ENCODE measurements around the gene FUZ.

Gene FUZ

DNA sequence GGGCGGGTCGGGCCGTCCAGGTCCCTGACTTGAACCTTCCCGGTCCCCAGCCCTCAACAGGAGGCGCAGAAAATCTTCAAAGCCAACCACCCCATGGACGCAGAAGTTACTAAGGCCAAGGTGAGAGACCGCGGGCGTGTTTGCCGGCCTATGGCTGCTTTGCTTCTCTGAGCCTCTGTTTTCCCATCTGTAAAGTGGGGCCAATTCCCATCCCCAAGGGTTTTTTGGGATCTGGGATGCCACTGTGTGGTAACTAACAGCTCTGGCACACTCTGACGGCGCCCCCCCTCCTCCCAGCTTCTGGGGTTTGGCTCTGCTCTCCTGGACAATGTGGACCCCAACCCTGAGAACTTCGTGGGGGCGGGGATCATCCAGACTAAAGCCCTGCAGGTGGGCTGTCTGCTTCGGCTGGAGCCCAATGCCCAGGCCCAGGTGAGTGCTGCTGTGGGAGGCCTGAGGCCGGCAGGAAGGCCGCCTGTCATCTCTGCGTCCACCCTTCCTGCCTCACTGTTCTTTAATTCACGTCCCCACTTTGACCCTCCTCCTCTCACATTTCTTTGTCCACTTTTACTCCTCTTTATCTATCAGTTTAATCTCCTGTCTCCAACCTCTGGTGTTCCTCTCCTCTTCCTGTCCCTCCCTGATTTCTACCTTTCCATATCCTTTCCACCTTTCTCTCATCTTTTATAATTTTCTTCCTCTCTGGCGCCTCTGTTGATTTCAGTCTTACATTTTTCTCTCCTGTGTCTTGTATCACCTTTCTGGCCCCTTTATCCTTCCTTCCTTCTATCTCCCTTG is 7.1 kb downstream of the FUZ start:
- no peak for FAIRE-seq

DNA sequence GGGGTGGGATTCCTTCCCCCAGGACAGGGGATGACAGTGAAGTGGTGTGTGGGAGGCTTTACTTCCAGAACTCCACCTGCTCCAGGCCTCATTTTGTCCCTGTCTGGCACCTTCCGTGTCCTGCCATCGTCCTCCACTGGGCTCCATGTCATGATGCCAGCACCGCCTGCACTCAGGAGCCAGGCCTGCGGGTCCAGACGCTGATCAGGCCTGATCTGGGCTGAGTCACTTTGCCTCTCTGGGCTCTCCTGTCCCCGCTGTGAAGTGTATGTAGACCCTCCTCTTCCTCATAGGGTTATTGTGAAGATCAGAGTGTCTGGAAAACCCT is 9.6 kb downstream of the FUZ start:
- FAIRE-seq = no peak

- FAIRE-seq = no peak
These were observed 10.1 kb downstream of the FUZ start for GRCh38 chr19:49802836-49803528.

DNA sequence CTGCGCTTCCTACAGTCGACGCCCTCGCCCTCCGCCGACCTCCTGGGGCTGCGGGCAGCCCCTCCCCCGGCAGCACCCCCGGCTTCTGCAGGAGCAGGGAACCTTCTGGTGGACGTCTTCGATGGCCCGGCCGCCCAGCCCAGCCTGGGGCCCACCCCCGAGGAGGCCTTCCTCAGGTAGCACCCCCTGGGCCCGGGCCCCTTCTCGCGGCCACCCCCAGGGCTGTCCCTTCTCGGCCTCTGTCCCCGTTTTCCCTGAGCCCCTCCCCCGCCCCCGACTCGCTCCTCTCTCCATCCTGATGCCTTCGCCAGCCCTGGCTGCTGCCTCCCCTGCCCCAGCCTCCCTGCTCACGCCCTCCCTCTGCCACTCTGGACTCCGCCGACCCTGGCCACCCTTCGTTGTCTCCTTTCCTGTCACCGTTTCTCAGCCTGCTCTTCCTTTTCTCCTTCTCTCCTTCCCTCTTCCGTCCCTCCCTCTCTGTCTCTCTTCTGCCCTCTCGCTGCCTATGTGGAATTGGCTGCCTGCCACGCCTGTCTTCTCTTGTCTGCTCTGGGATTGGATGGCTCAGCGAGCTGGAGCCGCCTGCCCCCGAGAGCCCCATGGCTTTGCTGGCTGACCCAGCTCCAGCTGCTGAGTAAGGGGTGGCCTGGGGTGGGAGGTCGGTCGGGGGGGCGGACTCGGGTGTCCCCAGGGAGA is 11.0 kb downstream of the FUZ start:
- no peak for FAIRE-seq

DNA sequence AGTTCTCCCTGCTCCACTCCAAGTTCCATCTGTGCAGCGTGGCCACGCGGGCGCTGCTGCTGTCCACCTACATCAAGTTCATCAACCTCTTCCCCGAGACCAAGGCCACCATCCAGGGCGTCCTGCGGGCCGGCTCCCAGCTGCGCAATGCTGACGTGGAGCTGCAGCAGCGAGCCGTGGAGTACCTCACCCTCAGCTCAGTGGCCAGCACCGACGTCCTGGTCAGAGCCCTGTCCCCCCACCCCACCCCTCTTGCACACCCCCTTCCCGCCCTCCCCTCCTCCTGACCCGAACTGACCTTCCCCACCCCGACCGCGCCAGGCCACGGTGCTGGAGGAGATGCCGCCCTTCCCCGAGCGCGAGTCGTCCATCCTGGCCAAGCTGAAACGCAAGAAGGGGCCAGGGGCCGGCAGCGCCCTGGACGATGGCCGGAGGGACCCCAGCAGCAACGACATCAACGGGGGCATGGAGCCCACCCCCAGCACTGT is 11.6 kb downstream of the FUZ start:
- FAIRE-seq = no peak

DNA sequence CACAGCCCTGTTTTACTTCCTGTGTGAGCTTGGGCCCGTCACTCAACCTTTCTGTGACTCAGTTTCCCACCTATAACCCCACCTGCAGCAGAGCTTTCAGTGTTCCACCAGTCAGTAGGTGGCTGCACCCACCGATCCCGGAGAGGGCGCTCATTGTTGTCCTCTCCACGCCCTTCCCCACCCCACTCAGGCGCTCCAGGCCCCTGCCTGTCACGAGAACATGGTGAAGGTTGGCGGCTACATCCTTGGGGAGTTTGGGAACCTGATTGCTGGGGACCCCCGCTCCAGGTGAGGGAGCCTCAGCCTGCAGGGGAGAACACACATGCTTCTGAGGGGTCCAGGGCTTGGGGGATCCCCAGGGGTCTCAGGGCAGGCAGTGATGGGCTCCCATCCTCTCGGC is 12.3 kb downstream of the FUZ start:
- no peak for FAIRE-seq

DNA sequence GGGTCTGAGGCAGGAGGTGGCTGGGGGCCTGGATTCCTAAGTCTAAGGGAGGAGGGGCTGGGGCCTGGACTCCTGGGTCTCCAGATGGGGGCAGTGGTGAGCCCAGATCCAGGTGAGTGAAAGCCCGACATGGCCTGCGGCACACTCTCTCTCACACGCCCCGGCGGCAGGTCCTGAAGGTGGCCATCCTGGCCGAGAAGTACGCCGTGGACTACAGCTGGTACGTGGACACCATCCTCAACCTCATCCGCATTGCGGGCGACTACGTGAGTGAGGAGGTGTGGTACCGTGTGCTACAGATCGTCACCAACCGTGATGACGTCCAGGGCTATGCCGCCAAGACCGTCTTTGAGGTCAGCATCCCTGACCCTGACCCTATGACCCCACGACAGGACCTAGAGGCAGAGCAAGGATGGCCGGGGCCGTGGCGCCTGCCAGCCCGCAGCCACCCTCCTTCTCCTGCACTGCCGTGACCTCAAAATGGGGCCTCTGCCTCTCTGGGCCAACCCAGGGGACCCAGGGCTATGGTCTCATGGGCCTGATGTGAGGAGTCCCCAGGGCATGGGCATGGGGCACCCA is 13.2 kb downstream of the FUZ start:
- no peak for FAIRE-seq

DNA sequence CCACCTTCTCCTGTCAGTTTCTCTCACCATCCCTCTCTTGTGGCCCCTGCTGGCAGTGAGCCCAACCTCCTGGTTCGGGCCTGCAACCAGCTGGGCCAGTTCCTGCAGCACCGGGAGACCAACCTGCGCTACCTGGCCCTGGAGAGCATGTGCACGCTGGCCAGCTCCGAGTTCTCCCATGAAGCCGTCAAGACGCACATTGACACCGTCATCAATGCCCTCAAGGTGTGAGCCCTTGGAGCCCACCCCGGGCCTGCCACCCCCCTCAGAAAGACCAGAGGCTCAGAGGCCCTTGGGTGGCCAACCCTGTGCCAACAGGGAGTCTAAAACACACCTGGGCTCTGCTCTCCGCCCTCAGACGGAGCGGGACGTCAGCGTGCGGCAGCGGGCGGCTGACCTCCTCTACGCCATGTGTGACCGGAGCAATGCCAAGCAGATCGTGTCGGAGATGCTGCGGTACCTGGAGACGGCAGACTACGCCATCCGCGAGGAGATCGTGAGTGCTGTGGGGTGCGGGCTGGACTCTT is 13.8 kb downstream of the FUZ start:
- no peak for FAIRE-seq

DNA sequence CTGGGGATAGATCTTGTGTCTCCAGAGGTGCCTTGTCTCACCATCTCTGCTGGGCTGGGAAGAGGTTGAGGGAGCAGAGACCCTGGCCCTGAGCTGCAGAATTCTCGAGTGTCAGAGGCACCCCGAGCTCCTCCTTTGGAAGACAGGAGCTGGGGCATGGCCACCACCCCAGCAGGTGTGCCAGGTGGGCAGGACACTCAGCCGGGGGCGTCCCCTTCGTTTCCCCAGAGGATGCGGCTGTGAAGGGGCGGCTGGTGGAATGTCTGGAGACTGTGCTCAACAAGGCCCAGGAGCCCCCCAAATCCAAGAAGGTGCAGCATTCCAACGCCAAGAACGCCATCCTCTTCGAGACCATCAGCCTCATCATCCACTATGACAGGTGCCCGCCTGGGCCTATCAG is 14.5 kb downstream of the FUZ start:
- no peak for FAIRE-seq

DNA sequence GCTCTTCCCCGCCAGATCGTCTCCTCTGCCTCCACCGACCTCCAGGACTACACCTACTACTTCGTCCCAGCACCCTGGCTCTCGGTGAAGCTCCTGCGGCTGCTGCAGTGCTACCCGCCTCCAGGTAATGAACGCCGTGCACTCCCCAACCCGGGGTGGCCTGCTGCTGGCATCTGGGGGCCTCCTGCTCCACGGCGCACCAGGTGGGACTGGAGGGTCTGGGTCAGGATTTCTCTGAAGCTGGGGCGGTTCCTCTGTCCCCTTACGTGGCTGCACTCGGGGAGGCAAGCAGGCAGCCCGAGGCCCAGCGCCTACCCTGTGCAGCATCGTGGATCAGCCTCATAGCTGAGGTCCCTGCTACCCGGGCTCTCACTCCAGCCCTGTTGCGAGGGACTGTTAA is 17.5 kb downstream of the FUZ start:
- no peak for FAIRE-seq

- no peak for FAIRE-seq
These were observed 19.6 kb downstream of the FUZ start for GRCh38 chr19:49793561-49793840.

- no peak for FAIRE-seq
These were observed 20.1 kb downstream of the FUZ start for GRCh38 chr19:49792829-49793560.

DNA sequence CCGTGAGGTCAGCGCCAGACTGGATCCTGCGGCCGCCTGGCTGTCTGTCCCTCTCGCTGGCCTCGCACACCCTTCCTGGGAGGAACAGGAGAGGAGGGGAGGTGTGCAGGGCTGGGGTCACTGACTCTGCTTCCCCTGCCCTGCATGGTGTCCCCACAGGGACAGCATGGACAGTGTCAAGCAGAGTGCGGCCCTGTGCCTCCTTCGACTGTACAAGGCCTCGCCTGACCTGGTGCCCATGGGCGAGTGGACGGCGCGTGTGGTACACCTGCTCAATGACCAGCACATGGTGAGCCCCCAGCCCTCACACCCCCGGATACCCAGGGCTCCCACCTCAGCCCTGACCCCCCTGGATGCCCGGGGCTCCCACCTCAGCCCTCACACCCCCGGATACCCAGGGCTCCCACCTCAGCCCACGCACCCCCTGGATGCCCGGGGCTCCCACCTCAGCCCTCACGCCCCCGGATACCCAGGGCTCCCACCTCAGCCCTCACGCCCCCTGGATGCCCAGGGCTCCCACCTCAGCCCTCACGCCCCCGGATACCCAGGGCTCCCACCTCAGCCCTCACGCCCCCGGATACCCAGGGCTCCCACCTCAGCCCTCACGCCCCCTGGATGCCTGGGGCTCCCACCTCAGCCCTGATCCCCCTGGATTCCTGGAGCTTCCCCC is 21.2 kb downstream of the FUZ start:
- no peak for FAIRE-seq

DNA sequence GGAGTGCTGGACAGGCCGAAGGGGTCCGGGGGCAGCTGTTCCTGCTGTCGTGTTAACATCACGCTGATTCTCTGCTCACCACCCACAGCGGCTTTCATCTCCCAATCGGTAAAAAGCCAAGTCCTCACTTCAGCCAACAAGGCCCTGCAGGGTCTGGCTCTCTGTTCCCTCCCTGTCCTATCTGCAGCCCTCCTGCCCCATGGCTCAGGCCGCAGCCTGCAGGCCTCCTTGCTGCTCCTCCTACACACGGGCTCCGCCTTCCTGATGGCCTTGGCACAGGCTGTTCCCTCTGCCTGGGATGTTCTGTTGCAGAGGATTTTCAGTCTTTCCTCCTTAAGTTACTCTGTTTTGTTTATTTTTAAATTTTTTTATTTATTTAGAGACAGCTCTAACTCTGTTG is 22.2 kb downstream of the FUZ start:
- no peak for FAIRE-seq

DNA sequence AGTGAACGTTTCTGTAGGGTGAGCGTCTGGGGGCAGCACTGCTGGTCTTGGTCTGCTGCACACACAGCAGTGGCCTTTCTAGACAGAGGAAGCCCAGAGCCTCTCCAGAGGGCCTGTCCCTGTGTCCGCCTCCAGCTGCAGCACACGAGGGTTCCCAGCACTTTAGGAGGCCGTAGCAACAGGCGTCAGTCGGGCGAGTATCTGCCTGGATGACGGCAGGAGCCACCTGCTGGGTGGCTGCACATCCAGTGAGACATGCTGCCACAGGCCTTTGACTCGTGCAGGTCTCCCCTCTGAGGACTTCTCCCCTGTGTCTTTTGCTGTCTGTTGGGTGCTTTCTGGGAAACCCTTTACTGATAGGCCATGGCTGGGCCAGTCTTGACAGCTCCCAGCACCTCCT is 24.2 kb downstream of the FUZ start:
- no peak for FAIRE-seq

GRCh38 chr19:49787746-49788145 is 25.3 kb downstream of the FUZ start:
- no peak for FAIRE-seq

DNA sequence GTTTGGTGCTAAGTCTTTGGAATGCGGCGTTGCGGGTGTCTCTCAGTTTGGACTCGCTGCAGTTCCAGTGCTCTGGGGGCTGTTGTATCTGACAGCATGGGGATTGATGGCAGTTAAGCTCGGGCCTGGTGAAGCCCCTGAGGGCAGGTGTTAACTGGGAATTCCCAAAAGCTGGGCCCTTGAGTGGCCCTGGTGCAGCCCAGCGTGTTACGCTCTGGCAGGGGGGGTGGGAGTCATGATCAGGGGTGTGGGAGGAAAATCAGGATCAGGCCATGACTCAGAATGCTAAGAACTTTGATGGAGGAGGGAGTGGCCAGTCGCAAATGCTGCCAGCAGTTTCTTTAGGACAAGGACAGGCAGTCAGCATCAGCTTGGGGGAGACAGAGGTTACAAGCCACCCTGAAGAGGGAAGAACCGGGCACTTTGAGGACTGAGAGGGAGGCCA is 26.7 kb downstream of the FUZ start:
- no peak for FAIRE-seq

DNA sequence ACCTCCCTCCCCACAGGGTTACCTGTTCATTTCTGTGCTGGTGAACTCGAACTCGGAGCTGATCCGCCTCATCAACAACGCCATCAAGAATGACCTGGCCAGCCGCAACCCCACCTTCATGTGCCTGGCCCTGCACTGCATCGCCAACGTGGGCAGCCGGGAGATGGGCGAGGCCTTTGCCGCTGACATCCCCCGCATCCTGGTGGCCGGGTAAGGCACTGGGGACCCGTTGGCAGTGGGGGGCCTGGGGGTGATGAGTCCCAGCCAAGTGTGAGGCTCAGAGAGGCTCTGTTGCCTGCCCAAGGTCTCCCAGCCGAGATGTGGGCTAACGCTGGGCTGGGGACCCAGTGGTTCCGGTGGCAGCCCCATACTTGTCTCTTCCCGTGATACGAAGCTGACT is 30.6 kb downstream of the FUZ start:
- FAIRE-seq = no peak

DNA sequence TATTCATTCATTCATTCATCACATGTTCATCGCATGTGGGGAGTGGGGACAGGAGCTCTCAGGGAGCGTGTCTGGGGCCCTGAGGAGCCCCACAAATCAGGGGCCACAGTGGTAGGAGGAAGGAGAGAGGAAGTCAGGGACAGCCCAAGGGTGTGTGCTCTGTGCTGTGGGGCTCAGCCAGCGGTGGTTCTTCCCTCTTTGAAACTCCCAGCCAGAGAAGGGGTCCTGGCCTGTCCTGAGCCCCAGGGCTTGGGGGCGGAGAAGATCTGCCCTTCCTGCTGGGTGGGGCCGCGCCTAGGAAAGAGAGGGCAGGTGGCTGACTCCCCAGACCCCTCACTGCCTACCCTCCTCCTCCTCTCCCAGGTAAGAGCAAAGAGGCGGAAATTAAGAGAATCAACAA is 31.7 kb downstream of the FUZ start:
- no peak for FAIRE-seq

GRCh38 chr19:49780861-49781260 is 32.2 kb downstream of the FUZ start:
- no peak for FAIRE-seq

- FAIRE-seq = no peak
These were observed 33.1 kb downstream of the FUZ start for GRCh38 chr19:49779731-49780555.
